ENCODE results near the gene KLHDC10. TPM values are rescaled to one million over a fixed set of nuclear protein-coding genes. Genes with fewer than 3 reads are reported as not detected.

Gene KLHDC10
- total RNA-seq, 1 donor from 2014 or later, result 20.8 TPM

Other genes starting within 250 kb of the KLHDC10 start
- 120 and 134 TPM in 2 replicates for gene UBE2H, start 117.6 kb upstream of the KLHDC10 start, total RNA-seq
- 17.2 and 17.5 TPM in 2 replicates for gene ZC3HC1, start 19.2 kb upstream of the KLHDC10 start, total RNA-seq
- gene TMEM209, start 134.9 kb downstream of the KLHDC10 start, total RNA-seq, result 6.7 and 9.2 TPM in 2 replicates
- not detected in 2 replicates for gene SSMEM1, start 137.3 kb downstream of the KLHDC10 start, total RNA-seq
- not detected in 2 replicates for gene CPA2, start 196.3 kb downstream of the KLHDC10 start, total RNA-seq
- 20.2 and 27.7 TPM in 2 replicates for gene CPA4, start 222.6 kb downstream of the KLHDC10 start, total RNA-seq